ENCODE results near the gene PLCL1. TPM values are rescaled to one million over a fixed set of nuclear protein-coding genes. Genes with fewer than 3 reads are reported as not detected.

PLCL1 gene
- total and polyA plus RNA-seq, 8 donors = 0.93 to 28.7 (median 3.1) TPM

- intact Hi-C loops (cut with DNase I; ENCODE audit: low total_unique reads) = loop anchor here (5.0 to 10.0 kb wide), 2 partner anchors 324 to 492 kb away; no protein-coding TSS in a partner anchor
- no peak overlapping the region for H3K4me3 ChIP-seq
- H3K4me1 ChIP-seq = peaks cover 8 to 42% (median 31%) of the 10 kb centered on the region in 4 donors
- peak in 1 of 2 donors; percentile 83 for DNase-seq
- no peak overlapping the region for H3K27ac ChIP-seq
- H3K36me3 ChIP-seq = no peaks in the 10 kb centered on the region
- peaks cover 0 to 8% (median 4%) of the 10 kb centered on the region in 3 donors for H3K27me3 ChIP-seq
- 8 to 20% (median 12%) methylated on average over 2 of the region's 2 CpGs for WGBS, 5 donors
- TF ChIP-seq POLR2AphosphoS5 (IDR thresholded peaks at IDR 0.05) = no peak
- TF ChIP-seq, protein P1, sequence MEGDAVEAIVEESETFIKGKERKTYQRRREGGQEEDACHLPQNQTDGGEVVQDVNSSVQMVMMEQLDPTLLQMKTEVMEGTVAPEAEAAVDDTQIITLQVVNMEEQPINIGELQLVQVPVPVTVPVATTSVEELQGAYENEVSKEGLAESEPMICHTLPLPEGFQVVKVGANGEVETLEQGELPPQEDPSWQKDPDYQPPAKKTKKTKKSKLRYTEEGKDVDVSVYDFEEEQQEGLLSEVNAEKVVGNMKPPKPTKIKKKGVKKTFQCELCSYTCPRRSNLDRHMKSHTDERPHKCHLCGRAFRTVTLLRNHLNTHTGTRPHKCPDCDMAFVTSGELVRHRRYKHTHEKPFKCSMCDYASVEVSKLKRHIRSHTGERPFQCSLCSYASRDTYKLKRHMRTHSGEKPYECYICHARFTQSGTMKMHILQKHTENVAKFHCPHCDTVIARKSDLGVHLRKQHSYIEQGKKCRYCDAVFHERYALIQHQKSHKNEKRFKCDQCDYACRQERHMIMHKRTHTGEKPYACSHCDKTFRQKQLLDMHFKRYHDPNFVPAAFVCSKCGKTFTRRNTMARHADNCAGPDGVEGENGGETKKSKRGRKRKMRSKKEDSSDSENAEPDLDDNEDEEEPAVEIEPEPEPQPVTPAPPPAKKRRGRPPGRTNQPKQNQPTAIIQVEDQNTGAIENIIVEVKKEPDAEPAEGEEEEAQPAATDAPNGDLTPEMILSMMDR (IDR thresholded peaks at IDR 0.05) = peak in 5 of 7 experiments; percentile 55 to 70 (median 58)
- no peaks in the 10 kb centered on the region for H3K9me3 ChIP-seq
Observed at GRCh38 chr2:197803033-197803444, 1.4 kb upstream of the PLCL1 start.

DNA sequence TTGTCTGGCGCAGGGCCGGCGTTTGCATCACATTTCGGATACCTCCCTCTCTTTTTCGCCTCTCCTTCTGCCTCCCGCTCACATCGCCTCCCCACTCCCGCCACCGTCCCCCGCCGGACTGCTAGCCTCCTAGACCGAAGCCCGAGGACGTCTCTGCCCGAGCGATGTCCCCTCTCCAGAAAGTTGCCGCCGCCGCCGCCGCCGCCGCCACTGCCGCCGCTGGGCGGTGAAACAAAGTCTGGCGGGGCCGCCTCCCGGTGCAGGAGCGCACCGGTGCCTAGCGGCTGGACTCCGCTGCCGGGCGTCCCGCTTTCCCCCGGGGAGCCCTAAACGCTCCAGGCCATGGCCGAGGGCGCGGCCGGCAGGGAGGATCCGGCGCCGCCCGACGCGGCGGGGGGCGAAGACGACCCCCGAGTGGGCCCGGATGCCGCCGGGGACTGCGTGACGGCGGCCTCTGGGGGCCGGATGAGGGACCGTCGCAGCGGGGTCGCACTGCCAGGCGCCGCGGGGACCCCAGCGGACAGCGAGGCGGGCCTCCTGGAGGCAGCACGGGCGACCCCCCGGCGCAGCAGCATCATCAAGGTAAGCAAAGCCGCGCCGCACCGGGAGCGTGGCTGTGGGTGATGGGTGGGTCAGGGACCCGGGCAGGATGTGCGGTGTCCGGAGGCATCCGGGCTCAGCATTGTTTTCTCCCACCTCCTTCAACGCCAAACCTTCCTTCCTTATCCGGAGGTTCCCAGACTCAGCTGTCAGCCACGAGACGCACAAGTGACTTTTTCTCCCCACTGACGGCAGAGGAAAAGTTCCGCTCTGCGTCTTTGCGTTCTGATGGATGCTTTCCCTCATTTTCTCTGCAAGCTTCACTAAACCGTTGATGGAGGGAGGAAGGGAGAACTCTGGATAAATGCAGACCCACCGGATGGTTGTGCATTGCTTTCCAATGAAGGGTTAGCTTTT, 643 bp downstream of the PLCL1 start:
- intact Hi-C loops (cut with DNase I; ENCODE audit: low total_unique reads) = loop anchor here (5.0 to 10.0 kb wide), 2 partner anchors 322 to 490 kb away; no protein-coding TSS in a partner anchor
- no peaks in the 10 kb centered on the region for H3K36me3 ChIP-seq
- H3K9me3 ChIP-seq = no peaks in the 10 kb centered on the region
- H3K27ac ChIP-seq = peak overlapping the region; percentile 20 to 83 (median 74)
- peak in 1 of 2 donors; percentile 67 for DNase-seq
- 0 to 1% (median 0%) methylated on average over 38 to 92 of the region's 92 CpGs for WGBS, 5 donors
- TF ChIP-seq, protein P1 (IDR thresholded peaks at IDR 0.05) = peak in 1 of 7 experiments; percentile 4
- no peak for TF ChIP-seq EP300 (IDR thresholded peaks at IDR 0.05)
- peak in 1 of 3 donors; percentile 13 for TF ChIP-seq POLR2AphosphoS5 (IDR thresholded peaks at IDR 0.05)
- no peak for TF ChIP-seq POLR2A (IDR thresholded peaks at IDR 0.05)
- peaks cover 8 to 42% (median 31%) of the 10 kb centered on the region in 4 donors for H3K4me1 ChIP-seq
- H3K27me3 ChIP-seq = peaks cover 0 to 8% (median 4%) of the 10 kb centered on the region in 3 donors
- H3K4me3 ChIP-seq = peak overlapping the region; percentile 76 to 93 (median 83)

DNA sequence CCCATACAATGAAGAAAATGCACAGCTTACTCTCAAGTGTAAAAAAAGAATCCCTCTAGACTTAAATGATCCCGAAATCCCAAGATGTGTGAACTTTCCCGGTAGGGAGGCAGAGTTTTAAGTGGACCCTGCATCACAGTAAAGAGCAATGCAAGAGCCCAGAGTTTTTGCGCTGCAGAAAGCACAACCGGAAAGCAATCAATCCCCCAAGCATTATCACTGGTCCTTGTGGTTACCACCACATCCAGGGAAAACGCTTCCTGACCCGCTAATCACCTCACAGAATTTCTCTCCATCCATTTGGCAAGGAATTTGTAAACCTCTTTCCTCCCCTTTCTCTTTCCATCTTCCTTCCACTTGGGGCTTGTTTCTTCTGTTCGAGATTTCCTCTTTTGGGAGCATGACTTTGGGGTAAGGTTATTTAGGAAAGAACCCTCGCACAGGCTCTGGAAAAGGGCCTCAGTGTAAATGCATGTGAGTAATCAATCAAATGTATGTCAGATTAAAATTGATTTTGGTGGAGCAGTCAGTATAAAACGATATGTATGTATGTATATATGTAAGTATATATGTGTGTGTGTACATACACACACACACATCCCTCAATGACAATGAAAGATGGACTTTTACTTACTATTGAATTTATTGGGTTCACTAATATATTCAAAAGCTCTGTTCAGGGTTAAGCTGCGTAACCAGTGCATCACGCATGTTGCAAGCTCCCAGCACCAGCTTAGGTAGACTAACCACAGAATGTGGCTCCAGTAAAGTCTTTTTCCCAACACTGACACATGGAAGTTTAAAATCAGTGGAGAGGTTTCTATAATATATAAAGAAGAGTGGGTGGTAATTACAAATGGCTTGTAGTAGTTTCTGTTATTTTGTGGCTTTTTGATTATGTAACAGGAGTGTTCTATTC, 1.6 kb downstream of the PLCL1 start:
- 13 to 36% (median 25%) methylated on average over 11 of the region's 11 CpGs for WGBS, 5 donors

More for the DNA sequence above, 1.6 kb downstream of the PLCL1 start:
- no peaks in the 10 kb centered on the region for H3K9me3 ChIP-seq
- no peaks in the 10 kb centered on the region for H3K36me3 ChIP-seq
- H3K27ac ChIP-seq = peak overlapping the region in 2 of 5 donors; percentile 0 to 83
- TF ChIP-seq POLR2A (IDR thresholded peaks at IDR 0.05) = no peak
- TF ChIP-seq POLR2AphosphoS5 (IDR thresholded peaks at IDR 0.05) = no peak
- no peak for TF ChIP-seq EP300 (IDR thresholded peaks at IDR 0.05)
- TF ChIP-seq, protein P1 (IDR thresholded peaks at IDR 0.05) = no peak
- peaks cover 0 to 8% (median 4%) of the 10 kb centered on the region in 3 donors for H3K27me3 ChIP-seq
- intact Hi-C loops (cut with DNase I; ENCODE audit: low total_unique reads) = loop anchor here (10.0 kb wide), 1 partner anchor 489 kb away; no protein-coding TSS in a partner anchor
- H3K4me1 ChIP-seq = peaks cover 8 to 42% (median 31%) of the 10 kb centered on the region in 4 donors
- peak in 1 of 2 donors; percentile 25 for DNase-seq
- H3K4me3 ChIP-seq = peak overlapping the region; percentile 76 to 93 (median 83)
